Spleen (tissue), 13 donors: ENCODE results near the gene DYRK1A. TPM values are rescaled to one million over a fixed set of nuclear protein-coding genes. Genes with fewer than 3 reads are reported as not detected.
"Not testable (repeated sequence)": the region's sequence is repeated elsewhere in the genome, so short reads cannot be mapped to it uniquely, and the experiment has no call there.

Source experiments
- DNase-seq: peaks from one replicate; pipeline ENCODE4 v3.0.0-alpha.2; 2020
- H3K27ac ChIP-seq, 8 donors: fragments of 200-600 bp; sonication (generic) in 7 of 8; 1 replicate in 4 of 8; 2 replicates in 4 of 8; pipeline versions ENCODE4 v1.5.0 to v1.8.0; 2016 to 2021; ENCODE audit warnings: inconsistent platforms in 4 of 8, mild to moderate bottlenecking in 4 of 8, moderate library complexity in 1 of 8
- H3K27me3 ChIP-seq, 7 donors: fragments of 200-600 bp; sonication (generic) in 6 of 7; replicated peaks in 1 of 7; 1 replicate in 4 of 7; 2 replicates in 3 of 7; pipeline versions ENCODE4 v1.5.0 to v1.8.0; 2016 to 2021; ENCODE audit warnings: inconsistent platforms in 3 of 7, mild to moderate bottlenecking in 1 of 7
- H3K36me3 ChIP-seq, 6 donors: fragments of 200-600 bp; sonication (generic) in 5 of 6; 1 replicate in 4 of 6; 2 replicates in 2 of 6; pipeline versions ENCODE4 v1.5.0 to v1.8.0; 2016 to 2021; ENCODE audit warnings: inconsistent platforms in 2 of 6
- H3K4me1 ChIP-seq, 6 donors: fragments of 200-600 bp; sonication (generic) in 5 of 6; 1 replicate in 3 of 6; 2 replicates in 3 of 6; pipeline versions ENCODE4 v1.5.0 to v1.8.0; 2016 to 2021; ENCODE audit warnings: inconsistent platforms in 3 of 6
- H3K4me3 ChIP-seq, 8 donors: fragments of 200-600 bp; sonication (generic) in 7 of 8; 1 replicate in 4 of 8; 2 replicates in 4 of 8; pipeline versions ENCODE4 v1.5.0 to v1.8.0; 2016 to 2021; ENCODE audit warnings: inconsistent platforms in 4 of 8, mild to moderate bottlenecking in 4 of 8, moderate library complexity in 2 of 8
- H3K9me3 ChIP-seq, 8 donors: fragments of 200-600 bp; sonication (generic) in 7 of 8; 1 replicate in 4 of 8; 2 replicates in 4 of 8; pipeline versions ENCODE4 v1.5.0 to v1.8.0; 2016 to 2021; ENCODE audit warnings: inconsistent platforms in 4 of 8
- CTCF ChIP-seq, 11 experiments: fragments of 200-600 bp in 7 of 11; fragments of 450-650 bp in 4 of 11; sonication (generic) in 4 of 11; IDR thresholded peaks in 8 of 11; conservative IDR thresholded peaks in 3 of 11; 1 replicate in 7 of 11; 2 replicates in 4 of 11; pipeline versions ENCODE4 v1.4.0 to v1.8.0; 2016 to 2021; ENCODE audit warnings: antibody characterized with exemption in 11 of 11, inconsistent platforms in 4 of 11, mild to moderate bottlenecking in 1 of 11
- POLR2A ChIP-seq, 3 donors: fragments of 450-650 bp; IDR thresholded peaks; one replicate each; pipeline ENCODE4 v1.5.1; 2017; ENCODE audit warnings: antibody characterized with exemption in 3 of 3, mild to moderate bottlenecking in 1 of 3
- POLR2AphosphoS5 ChIP-seq, 3 donors: sonication (generic); formaldehyde crosslinking; IDR thresholded peaks; one replicate each; pipeline ENCODE4 v1.5.1; 2017; ENCODE audit warnings: antibody characterized with exemption in 3 of 3
- WGBS, 5 donors: extraction: QIAGEN DNeasy Blood & Tissue Kit in 3 of 5; methylation state at CpG; one replicate each; pipeline versions ENCODE4 v1.1.5 to v1.1.7; 2013 to 2018; 5-methylcytosine and 5-hydroxymethylcytosine counted together
- intact Hi-C: fragments of 100-400 bp; cut with DNase I; formaldehyde crosslinking; loops from one replicate; pipeline ENCODE4 v1.15.0; 2023; ENCODE audit warnings: low total_unique reads
- long read RNA-seq, 2 donors: transcript quantifications; one replicate each; lab custom pipeline, GENCODE V29; 2026
- polyA plus RNA-seq, 3 donors: library from polyadenylated mRNA; stranded (reverse); fragments of 200-250 nt; gene quantifications; one replicate each; pipeline ENCODE4 v1.2.1, GENCODE V29; 2013
- total RNA-seq, 7 donors: library from RNA; depleted of rRNA in 3 of 7; stranded (reverse); fragments of >200 nt in 3 of 7; fragmentation: NEBNext Ultra II Directional in 4 of 7; extraction: Animal tissue kit (Norgen Biotek cat#: 25700) in 4 of 7; gene quantifications; one replicate each; pipeline versions ENCODE4 v1.1.0 to v1.2.1, GENCODE V29; 2016 to 2021
- donor health status: healthy with polysubstance abuse.
- donor health status: DM: no; HTN: no; CAD: no; lungs with moderate emphysema.
- donor health status: DM: no; HTN: no; CAD: no.
- donor health status: Bipolar disorder and iron deficiency.
- donor health status: healthy.
- donor health status: DM: no; HTN: no; CAD: no.
- donor health status: DM: yes; HTN: yes; CAD: no.

The DYRK1A gene
- 100 to 1,000 TPM in 4 of 7 donors, 10 to 100 TPM in 3; 86.9 to 115 (median 101) TPM for total RNA-seq
- 10 to 100 TPM; 21.9 to 24.4 (median 22.7) TPM for polyA plus RNA-seq
- long read RNA-seq, donor 1, full-length matches to known transcripts = 10 of 10 reads
- long read RNA-seq, donor 1, partial matches to known transcripts = 0 of 10 reads
- long read RNA-seq, donor 1, other reads (novel, unspliced or antisense) = 0 of 10 reads
- long read RNA-seq, donor 2, full-length matches to known transcripts = 5 of 5 reads
- long read RNA-seq, donor 2, partial matches to known transcripts = 0 of 5 reads
- long read RNA-seq, donor 2, other reads (novel, unspliced or antisense) = 0 of 5 reads

GRCh38 chr21:37366482-37367316, at the start of gene DYRK1A:
Gene DYRK1A (plus strand): TSS chr21:37366773. CDS start chr21:37420375, 53,602 bp downstream.
- no peaks in the 10 kb centered on the region for H3K36me3 ChIP-seq
- WGBS, 5 donors = 0 to 1% (median 0%) methylated on average over 16 to 92 of the region's 92 CpGs
- peak within 1 kb of the TSS; percentile 64 to 88 (median 74) for H3K4me3 ChIP-seq
- TF ChIP-seq CTCF (IDR thresholded peaks at IDR 0.05 in 8 of 11, conservative IDR thresholded peaks at IDR 0.05 in 3 of 11) = peak in 1 of 11 experiments; percentile 25
- peak; percentile 81 to 90 (median 88) for TF ChIP-seq POLR2AphosphoS5 (IDR thresholded peaks at IDR 0.05)
- peak in 2 of 3 donors; percentile 17 to 63 for TF ChIP-seq POLR2A (IDR thresholded peaks at IDR 0.05)
- no peaks in the 10 kb centered on the region for H3K27me3 ChIP-seq
- no peaks in the 10 kb centered on the region for H3K9me3 ChIP-seq
- peak; percentile 99 for DNase-seq
- peak within 1 kb of the TSS; percentile 99 to 100 (median 100) for H3K27ac ChIP-seq
- H3K4me1 ChIP-seq = peaks cover 29 to 53% (median 45%) of the 10 kb centered on the region in 6 donors
- intact Hi-C loops = no loop called here

GRCh38 chr21:37319551-37319950, 47.0 kb upstream of the DYRK1A start:
- Histone ChIP-seq H3K4me3 (no peak overlapping the region), H3K36me3 (no peaks in the 10 kb centered on the region), H3K27me3 (no peaks in the 10 kb centered on the region), H3K4me1 (no peaks in the 10 kb centered on the region), H3K27ac (no peak overlapping the region), H3K9me3 (peaks cover 4 to 39% (median 24%) of the 10 kb centered on the region in 8 donors)
- no peak for DNase-seq
- TF ChIP-seq CTCF (IDR thresholded peaks at IDR 0.05 in 8 of 11, conservative IDR thresholded peaks at IDR 0.05 in 3 of 11) = no peak
- no peak for TF ChIP-seq POLR2A (IDR thresholded peaks at IDR 0.05)
- no peak for TF ChIP-seq POLR2AphosphoS5 (IDR thresholded peaks at IDR 0.05)
- WGBS, 5 donors = 78 to 90% (median 83%) methylated on average over 2 of the region's 2 CpGs
- intact Hi-C loops = no loop called here

GRCh38 chr21:37322084-37322483, 44.5 kb upstream of the DYRK1A start:
- WGBS, 5 donors = 64 to 85% (median 84%) methylated on average over 5 of the region's 5 CpGs
- peaks cover 2 to 16% (median 9%) of the 10 kb centered on the region in 8 donors for H3K9me3 ChIP-seq
- no peaks in the 10 kb centered on the region for H3K36me3 ChIP-seq
- H3K27ac ChIP-seq = no peak overlapping the region
- no peaks in the 10 kb centered on the region for H3K27me3 ChIP-seq
- H3K4me1 ChIP-seq = no peaks in the 10 kb centered on the region
- intact Hi-C loops = no loop called here
- no peak for DNase-seq
- TF ChIP-seq POLR2A (IDR thresholded peaks at IDR 0.05) (no peak), CTCF (IDR thresholded peaks at IDR 0.05 in 8 of 11, conservative IDR thresholded peaks at IDR 0.05 in 3 of 11) (no peak), POLR2AphosphoS5 (IDR thresholded peaks at IDR 0.05) (no peak)
- no peak overlapping the region for H3K4me3 ChIP-seq

- Histone ChIP-seq H3K36me3 (no peaks in the 10 kb centered on the region), H3K4me1 (no peaks in the 10 kb centered on the region), H3K4me3 (no peak overlapping the region), H3K9me3 (no peaks in the 10 kb centered on the region), H3K27ac (no peak overlapping the region), H3K27me3 (no peaks in the 10 kb centered on the region)
- TF ChIP-seq CTCF (IDR thresholded peaks at IDR 0.05 in 8 of 11, conservative IDR thresholded peaks at IDR 0.05 in 3 of 11) (no peak), POLR2AphosphoS5 (IDR thresholded peaks at IDR 0.05) (no peak), POLR2A (IDR thresholded peaks at IDR 0.05) (no peak)
- intact Hi-C loops = no loop called here
- WGBS, 5 donors = 91 to 94% (median 92%) methylated on average over 2 of the region's 2 CpGs
- no peak for DNase-seq
These were observed 42.0 kb upstream of the DYRK1A start for GRCh38 chr21:37324558-37324957.

- DNase-seq, H3K9me3 ChIP-seq, intact Hi-C loops, H3K27me3 ChIP-seq, H3K4me3 ChIP-seq, H3K4me1 ChIP-seq, H3K36me3 ChIP-seq, H3K27ac ChIP-seq: not testable (repeated sequence)
- 85 to 99% (median 89%) methylated on average over 7 of the region's 7 CpGs for WGBS, 5 donors
These were observed 38.4 kb upstream of the DYRK1A start for GRCh38 chr21:37328147-37328546.
